H1 (cell line): ENCODE results near the gene DOCK8. TPM values are rescaled to one million over a fixed set of nuclear protein-coding genes. Genes with fewer than 3 reads are reported as not detected.

Source experiments
- CHD1 ChIP-seq: IDR thresholded peaks from 2 replicates; pipeline ENCODE4 v1.6.1; 2012; ENCODE audit warnings: low read depth, low read length, improper control_type of control experiment
- PHF8 ChIP-seq: fragments of 200-600 bp; sonication (generic); conservative IDR thresholded peaks from 2 replicates; pipeline ENCODE4 v1.7.1; 2012; ENCODE audit warnings: low read depth, mild to moderate bottlenecking, inconsistent platforms, low read length, moderate library complexity
- RAD21 ChIP-seq, 2 experiments: IDR thresholded peaks in 1 of 2; conservative IDR thresholded peaks in 1 of 2; 2 replicates each; pipeline ENCODE4 v1.6.1; 2011; ENCODE audit warnings: low read depth in 2 of 2, low read length in 2 of 2, improper control_type of control experiment in 1 of 2, inconsistent platforms in 1 of 2, mild to moderate bottlenecking in 1 of 2, moderate library complexity in 1 of 2
- RBBP5 ChIP-seq: IDR thresholded peaks from 2 replicates; pipeline ENCODE4 v1.7.1; 2012; ENCODE audit warnings: low read depth, mild to moderate bottlenecking, inconsistent platforms, low read length, moderate library complexity, borderline replicate concordance
- SRF ChIP-seq: IDR thresholded peaks from 2 replicates; pipeline ENCODE4 v1.6.1; 2011; ENCODE audit warnings: mild to moderate bottlenecking, low read depth, low read length, moderate library complexity
- TCF12 ChIP-seq: IDR thresholded peaks from 2 replicates; pipeline ENCODE4 v1.6.1; 2011; ENCODE audit warnings: low read depth, mild to moderate bottlenecking, low read length
- polyA plus RNA-seq, 7 experiments: library from polyadenylated mRNA; depleted of rRNA in 3 of 7; stranded (reverse) in 5 of 7; unstranded in 2 of 7; fragments of >200 nt in 5 of 7; fragments of 200-250 nt in 2 of 7; gene quantifications; 1 replicate in 5 of 7; 2 replicates in 1 of 7; 4 replicates in 1 of 7; pipeline versions ENCODE4 v1.2.1 to v1.2.3, GENCODE V29; 2011 to 2013; ENCODE audit warnings: missing spikeins in 2 of 7, mixed read lengths in 2 of 7
- total RNA-seq: library from RNA; stranded (reverse); fragmentation: NEBNext Ultra II Directional; extraction: Animal tissue kit (Norgen Biotek cat#: 25700); gene quantifications from 2 replicates; pipeline ENCODE4 v1.2.1, GENCODE V29; 2021
- TF ChIP-seq, protein P1 (sequence below): fragments of 300-600 bp; sonication (generic); IDR thresholded peaks from 2 replicates; pipeline ENCODE4 v1.7.1; 2012; ENCODE audit warnings: low read length, moderate library complexity, mild to moderate bottlenecking, inconsistent platforms; ENCODE audit not compliant: insufficient replicate concordance
- TF ChIP-seq, protein P2 (sequence below): IDR thresholded peaks from 2 replicates; pipeline ENCODE4 v1.6.1; 2011; ENCODE audit warnings: low read depth, mild to moderate bottlenecking, low read length; ENCODE audit not compliant: insufficient read depth

DOCK8 gene
- total and polyA plus RNA-seq, 2 of the 8 experiments (the other 6 are each of a cell fraction or from before 2014, with no cell fraction given), result 0.57 to 2.0 TPM

DNA sequence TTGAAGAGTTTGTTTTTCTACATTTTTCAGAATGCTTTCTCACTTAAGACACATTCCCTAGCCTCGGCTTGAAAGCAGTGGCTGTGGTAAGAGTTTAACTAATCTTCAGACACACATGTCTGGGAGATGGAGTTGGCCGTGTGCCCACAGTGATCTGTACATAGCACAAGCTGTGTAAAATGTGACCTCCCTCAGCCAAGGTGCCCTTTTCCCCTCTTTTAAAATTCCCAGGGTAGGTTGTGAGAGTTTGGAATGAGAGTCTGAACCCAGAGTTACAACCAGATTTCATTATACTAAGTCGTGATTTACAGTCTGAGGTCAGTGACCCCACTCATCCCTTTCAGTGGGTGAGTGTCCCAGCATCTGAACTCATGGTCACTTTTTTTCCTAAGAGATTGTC, 230.4 kb downstream of the DOCK8 start (continued):
- TF ChIP-seq, protein P1, sequence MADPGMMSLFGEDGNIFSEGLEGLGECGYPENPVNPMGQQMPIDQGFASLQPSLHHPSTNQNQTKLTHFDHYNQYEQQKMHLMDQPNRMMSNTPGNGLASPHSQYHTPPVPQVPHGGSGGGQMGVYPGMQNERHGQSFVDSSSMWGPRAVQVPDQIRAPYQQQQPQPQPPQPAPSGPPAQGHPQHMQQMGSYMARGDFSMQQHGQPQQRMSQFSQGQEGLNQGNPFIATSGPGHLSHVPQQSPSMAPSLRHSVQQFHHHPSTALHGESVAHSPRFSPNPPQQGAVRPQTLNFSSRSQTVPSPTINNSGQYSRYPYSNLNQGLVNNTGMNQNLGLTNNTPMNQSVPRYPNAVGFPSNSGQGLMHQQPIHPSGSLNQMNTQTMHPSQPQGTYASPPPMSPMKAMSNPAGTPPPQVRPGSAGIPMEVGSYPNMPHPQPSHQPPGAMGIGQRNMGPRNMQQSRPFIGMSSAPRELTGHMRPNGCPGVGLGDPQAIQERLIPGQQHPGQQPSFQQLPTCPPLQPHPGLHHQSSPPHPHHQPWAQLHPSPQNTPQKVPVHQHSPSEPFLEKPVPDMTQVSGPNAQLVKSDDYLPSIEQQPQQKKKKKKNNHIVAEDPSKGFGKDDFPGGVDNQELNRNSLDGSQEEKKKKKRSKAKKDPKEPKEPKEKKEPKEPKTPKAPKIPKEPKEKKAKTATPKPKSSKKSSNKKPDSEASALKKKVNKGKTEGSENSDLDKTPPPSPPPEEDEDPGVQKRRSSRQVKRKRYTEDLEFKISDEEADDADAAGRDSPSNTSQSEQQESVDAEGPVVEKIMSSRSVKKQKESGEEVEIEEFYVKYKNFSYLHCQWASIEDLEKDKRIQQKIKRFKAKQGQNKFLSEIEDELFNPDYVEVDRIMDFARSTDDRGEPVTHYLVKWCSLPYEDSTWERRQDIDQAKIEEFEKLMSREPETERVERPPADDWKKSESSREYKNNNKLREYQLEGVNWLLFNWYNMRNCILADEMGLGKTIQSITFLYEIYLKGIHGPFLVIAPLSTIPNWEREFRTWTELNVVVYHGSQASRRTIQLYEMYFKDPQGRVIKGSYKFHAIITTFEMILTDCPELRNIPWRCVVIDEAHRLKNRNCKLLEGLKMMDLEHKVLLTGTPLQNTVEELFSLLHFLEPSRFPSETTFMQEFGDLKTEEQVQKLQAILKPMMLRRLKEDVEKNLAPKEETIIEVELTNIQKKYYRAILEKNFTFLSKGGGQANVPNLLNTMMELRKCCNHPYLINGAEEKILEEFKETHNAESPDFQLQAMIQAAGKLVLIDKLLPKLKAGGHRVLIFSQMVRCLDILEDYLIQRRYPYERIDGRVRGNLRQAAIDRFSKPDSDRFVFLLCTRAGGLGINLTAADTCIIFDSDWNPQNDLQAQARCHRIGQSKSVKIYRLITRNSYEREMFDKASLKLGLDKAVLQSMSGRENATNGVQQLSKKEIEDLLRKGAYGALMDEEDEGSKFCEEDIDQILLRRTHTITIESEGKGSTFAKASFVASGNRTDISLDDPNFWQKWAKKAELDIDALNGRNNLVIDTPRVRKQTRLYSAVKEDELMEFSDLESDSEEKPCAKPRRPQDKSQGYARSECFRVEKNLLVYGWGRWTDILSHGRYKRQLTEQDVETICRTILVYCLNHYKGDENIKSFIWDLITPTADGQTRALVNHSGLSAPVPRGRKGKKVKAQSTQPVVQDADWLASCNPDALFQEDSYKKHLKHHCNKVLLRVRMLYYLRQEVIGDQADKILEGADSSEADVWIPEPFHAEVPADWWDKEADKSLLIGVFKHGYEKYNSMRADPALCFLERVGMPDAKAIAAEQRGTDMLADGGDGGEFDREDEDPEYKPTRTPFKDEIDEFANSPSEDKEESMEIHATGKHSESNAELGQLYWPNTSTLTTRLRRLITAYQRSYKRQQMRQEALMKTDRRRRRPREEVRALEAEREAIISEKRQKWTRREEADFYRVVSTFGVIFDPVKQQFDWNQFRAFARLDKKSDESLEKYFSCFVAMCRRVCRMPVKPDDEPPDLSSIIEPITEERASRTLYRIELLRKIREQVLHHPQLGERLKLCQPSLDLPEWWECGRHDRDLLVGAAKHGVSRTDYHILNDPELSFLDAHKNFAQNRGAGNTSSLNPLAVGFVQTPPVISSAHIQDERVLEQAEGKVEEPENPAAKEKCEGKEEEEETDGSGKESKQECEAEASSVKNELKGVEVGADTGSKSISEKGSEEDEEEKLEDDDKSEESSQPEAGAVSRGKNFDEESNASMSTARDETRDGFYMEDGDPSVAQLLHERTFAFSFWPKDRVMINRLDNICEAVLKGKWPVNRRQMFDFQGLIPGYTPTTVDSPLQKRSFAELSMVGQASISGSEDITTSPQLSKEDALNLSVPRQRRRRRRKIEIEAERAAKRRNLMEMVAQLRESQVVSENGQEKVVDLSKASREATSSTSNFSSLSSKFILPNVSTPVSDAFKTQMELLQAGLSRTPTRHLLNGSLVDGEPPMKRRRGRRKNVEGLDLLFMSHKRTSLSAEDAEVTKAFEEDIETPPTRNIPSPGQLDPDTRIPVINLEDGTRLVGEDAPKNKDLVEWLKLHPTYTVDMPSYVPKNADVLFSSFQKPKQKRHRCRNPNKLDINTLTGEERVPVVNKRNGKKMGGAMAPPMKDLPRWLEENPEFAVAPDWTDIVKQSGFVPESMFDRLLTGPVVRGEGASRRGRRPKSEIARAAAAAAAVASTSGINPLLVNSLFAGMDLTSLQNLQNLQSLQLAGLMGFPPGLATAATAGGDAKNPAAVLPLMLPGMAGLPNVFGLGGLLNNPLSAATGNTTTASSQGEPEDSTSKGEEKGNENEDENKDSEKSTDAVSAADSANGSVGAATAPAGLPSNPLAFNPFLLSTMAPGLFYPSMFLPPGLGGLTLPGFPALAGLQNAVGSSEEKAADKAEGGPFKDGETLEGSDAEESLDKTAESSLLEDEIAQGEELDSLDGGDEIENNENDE, result no peak
- no peak for TF ChIP-seq RAD21 (IDR thresholded peaks at IDR 0.05 in 1 of 2, conservative IDR thresholded peaks at IDR 0.05 in 1 of 2; ENCODE audit: low read depth in 2 of 2, low read length in 2 of 2)
- TF ChIP-seq, protein P2, sequence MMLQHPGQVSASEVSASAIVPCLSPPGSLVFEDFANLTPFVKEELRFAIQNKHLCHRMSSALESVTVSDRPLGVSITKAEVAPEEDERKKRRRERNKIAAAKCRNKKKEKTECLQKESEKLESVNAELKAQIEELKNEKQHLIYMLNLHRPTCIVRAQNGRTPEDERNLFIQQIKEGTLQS, result no peak
- TF ChIP-seq RBBP5, result no peak
- TF ChIP-seq PHF8, result no peak
- TF ChIP-seq CHD1, result no peak
- TF ChIP-seq SRF, result no peak
- no peak for TF ChIP-seq TCF12
